Pancreas (tissue), 10 donors: ENCODE results near the gene FUT4. TPM values are rescaled to one million over a fixed set of nuclear protein-coding genes. Genes with fewer than 3 reads are reported as not detected.

Experiments
- ATAC-seq, 4 donors: fragments of 200-7000 bp; cut with Tn5 transposase; one replicate each; pipeline versions ENCODE4 v1.8.0 to v1.9.1; 2020; ENCODE audit warnings: mild to moderate bottlenecking in 4 of 4, moderate library complexity in 4 of 4
- DNase-seq, 6 donors: peaks; one replicate each; pipeline ENCODE4 v3.0.0-alpha.2; 2020
- FAIRE-seq: peaks from 2 replicates; lab custom pipeline; 2012; peaks lifted over from hg19 to GRCh38; lab: Jason Lieb, UNC
- H3K27ac ChIP-seq, 4 donors: fragments of 200-600 bp; sonication (generic); 1 replicate in 3 of 4; 2 replicates in 1 of 4; pipeline versions ENCODE4 v1.5.0 to v1.8.0; 2020
- H3K27me3 ChIP-seq, 4 donors: fragments of 200-600 bp; one replicate each; pipeline ENCODE4 v1.8.0; 2021
- H3K36me3 ChIP-seq, 3 donors: fragments of 200-600 bp; sonication (generic) in 1 of 3; one replicate each; pipeline versions ENCODE4 v1.5.0 to v1.8.0; 2020 to 2021
- H3K4me1 ChIP-seq, 3 donors: fragments of 200-600 bp; one replicate each; pipeline ENCODE4 v1.8.0; 2021
- H3K4me3 ChIP-seq, 4 donors: fragments of 200-600 bp; sonication (generic) in 2 of 4; one replicate each; pipeline versions ENCODE4 v1.5.0 to v1.8.0; 2020 to 2021
- H3K9me3 ChIP-seq, 4 donors: fragments of 200-600 bp; one replicate each; pipeline ENCODE4 v1.8.0; 2021
- CTCF ChIP-seq, 4 donors: fragments of 200-600 bp; sonication (generic) in 3 of 4; IDR thresholded peaks; one replicate each; pipeline versions ENCODE4 v1.5.0 to v1.8.0; 2021; ENCODE audit warnings: antibody characterized with exemption in 4 of 4
- WGBS, 2 donors: extraction: QIAGEN DNeasy Blood & Tissue Kit; methylation state at CpG; one replicate each; pipeline ENCODE4 v1.1.7; 2013; 5-methylcytosine and 5-hydroxymethylcytosine counted together
- intact Hi-C, 3 donors: fragments of 100-400 bp; cut with DNase I; formaldehyde crosslinking; loops; one replicate each; pipeline versions ENCODE4 v1.11.1 to v1.14.2; 2022
- polyA plus RNA-seq, 2 donors: library from polyadenylated mRNA; stranded (reverse); fragments of 200-250 nt; gene quantifications; one replicate each; pipeline ENCODE4 v1.2.3, GENCODE V29; 2013
- total RNA-seq, 6 donors: library from RNA; stranded (reverse); fragmentation: NEBNext Ultra II Directional in 4 of 6; extraction: Animal tissue kit (Norgen Biotek cat#: 25700) in 4 of 6; gene quantifications; one replicate each; pipeline versions ENCODE4 v1.2.1 to v1.2.4, GENCODE V29; 2021 to 2023
- donor health status: healthy with polysubstance abuse.
- donor health status: DM: no; HTN: no; CAD: no; lungs with moderate emphysema.
- donor health status: DM: no; HTN: no; CAD: no.
- donor health status: control.
- donor health status: control.
- donor health status: Bipolar disorder and iron deficiency.
- donor health status: DM: yes; HTN: yes; CAD: no.
- donor health status: DM: no; HTN: no; CAD: no.
- donor health status: DM: no; HTN: no; CAD: no.
- donor health status: DM: yes; HTN: yes; CAD: no.

Gene FUT4
- total and polyA plus RNA-seq, 8 donors: 2.4 to 14.6 (median 5.6) TPM

GRCh38 chr11:94537031-94537600, 6.6 kb upstream of the FUT4 start:
- no peaks in the 10 kb centered on the region for H3K9me3 ChIP-seq
- H3K4me1 ChIP-seq: peaks cover 0 to 7% (median 0%) of the 10 kb centered on the region in 3 donors
- 42 to 59% methylated on average over 3 of the region's 3 CpGs for WGBS, 2 donors
- no peak overlapping the region for H3K4me3 ChIP-seq
- no peaks in the 10 kb centered on the region for H3K27me3 ChIP-seq
- intact Hi-C loops: no loop called here
- ATAC-seq (peak in 3 of 4 donors; percentile 30 to 70 (median 62)), FAIRE-seq (no peak), DNase-seq (no peak)
- peak overlapping the region in 2 of 4 donors; percentile 8 to 15 for H3K27ac ChIP-seq
- H3K36me3 ChIP-seq: no peaks in the 10 kb centered on the region
- TF ChIP-seq CTCF (IDR thresholded peaks at IDR 0.05): no peak

GRCh38 chr11:94539420-94539819, 4.3 kb upstream of the FUT4 start:
- Histone ChIP-seq H3K9me3 (no peaks in the 10 kb centered on the region), H3K4me1 (peaks cover 0 to 13% (median 6%) of the 10 kb centered on the region in 3 donors), H3K27ac (no peak overlapping the region), H3K4me3 (no peak overlapping the region), H3K27me3 (no peaks in the 10 kb centered on the region), H3K36me3 (no peaks in the 10 kb centered on the region)
- WGBS, 2 donors: 6 to 29% methylated on average over 1 of the region's 1 CpG
- FAIRE-seq: no peak
- intact Hi-C loops: no loop called here
- ATAC-seq: no peak
- no peak for DNase-seq
- no peak for TF ChIP-seq CTCF (IDR thresholded peaks at IDR 0.05)

GRCh38 chr11:94544646-94545263, 1.0 kb downstream of the FUT4 start:
- WGBS, 2 donors: 2% methylated on average over 50 to 59 of the region's 59 CpGs
- TF ChIP-seq CTCF (IDR thresholded peaks at IDR 0.05): no peak
- Histone ChIP-seq H3K4me1 (peaks cover 6 to 33% (median 23%) of the 10 kb centered on the region in 3 donors), H3K27ac (peak overlapping the region; percentile 95 to 98 (median 98)), H3K4me3 (peak overlapping the region; percentile 56 to 80 (median 77)), H3K36me3 (no peaks in the 10 kb centered on the region), H3K9me3 (no peaks in the 10 kb centered on the region), H3K27me3 (no peaks in the 10 kb centered on the region)
- ATAC-seq (peak; percentile 13 to 18 (median 15)), FAIRE-seq (no peak), DNase-seq (peak; percentile 14 to 84 (median 58))
- intact Hi-C loops: no loop called here

- Histone ChIP-seq H3K27ac (peak overlapping the region; percentile 95 to 98 (median 98)), H3K9me3 (no peaks in the 10 kb centered on the region), H3K4me1 (peaks cover 6 to 38% (median 23%) of the 10 kb centered on the region in 3 donors), H3K36me3 (no peaks in the 10 kb centered on the region), H3K4me3 (peak overlapping the region; percentile 56 to 80 (median 77)), H3K27me3 (no peaks in the 10 kb centered on the region)
- ATAC-seq (peak; percentile 4 to 25 (median 16)), FAIRE-seq (no peak), DNase-seq (peak in 4 of 6 donors; percentile 53 to 84 (median 66))
- TF ChIP-seq CTCF (IDR thresholded peaks at IDR 0.05): no peak
- intact Hi-C loops: no loop called here
- 18 to 22% methylated on average over 54 of the region's 54 CpGs for WGBS, 2 donors
These were observed 1.8 kb downstream of the FUT4 start for GRCh38 chr11:94545264-94546161.
